Mucosa of descending colon (tissue), 3 donors: ENCODE data around the gene CSGALNACT2. TPM values are rescaled to one million over a fixed set of nuclear protein-coding genes. Genes with fewer than 3 reads are reported as not detected.

ENCODE experiments used
- ATAC-seq: fragments of 200-7000 bp; cut with Tn5 transposase; one replicate; pipeline ENCODE4 v1.9.1; 2020; ENCODE audit warnings: mild to moderate bottlenecking, moderate library complexity
- DNase-seq, 3 donors: peaks; one replicate each; pipeline ENCODE4 v3.0.0-alpha.2; 2020
- H3K36me3 ChIP-seq: fragments of 200-600 bp; one replicate; pipeline ENCODE4 v1.8.0; 2021; ENCODE audit warnings: low read depth, mild to moderate bottlenecking
- H3K4me1 ChIP-seq: fragments of 200-600 bp; one replicate; pipeline ENCODE4 v1.8.0; 2021; ENCODE audit warnings: low read depth, mild to moderate bottlenecking
- H3K4me3 ChIP-seq: fragments of 200-600 bp; one replicate; pipeline ENCODE4 v1.8.0; 2021; ENCODE audit warnings: mild to moderate bottlenecking
- H3K9me3 ChIP-seq: fragments of 200-600 bp; one replicate; pipeline ENCODE4 v1.8.0; 2021; ENCODE audit warnings: mild to moderate bottlenecking
- intact Hi-C, 2 donors: fragments of 100-400 bp; cut with DNase I in 1 of 2; cut with micrococcal nuclease in 1 of 2; formaldehyde crosslinking; loops; one replicate each; pipeline versions ENCODE4 v1.11.0 to v1.11.1; 2022; cut with DNase I, micrococcal nuclease
- total RNA-seq, 3 donors: library from RNA; stranded (reverse); fragmentation: NEBNext Ultra II Directional in 2 of 3; extraction: Animal tissue kit (Norgen Biotek cat#: 25700) in 2 of 3; gene quantifications; one replicate each; pipeline versions ENCODE4 v1.2.1 to v1.2.4, GENCODE V29; 2021 to 2023
- TF ChIP-seq, protein P1 (sequence below): fragments of 200-600 bp; IDR thresholded peaks from one replicate; pipeline ENCODE4 v1.8.0; 2022; ENCODE audit warnings: antibody characterized with exemption, mild to moderate bottlenecking
- donor health status: DM: no; HTN: no; CAD: no; lungs with moderate emphysema.
- donor health status: DM: no; HTN: no; CAD: no.
- donor health status: DM: no; HTN: yes; CAD: no.

The CSGALNACT2 gene
- total RNA-seq, 3 donors from 2014 or later, result 3.9 to 20.1 (median 7.4) TPM

- no peak for ATAC-seq
- intact Hi-C loops, result no loop called here
- H3K36me3 ChIP-seq, result no peaks in the 10 kb centered on the region
- H3K4me3 ChIP-seq, result no peak overlapping the region
- H3K4me1 ChIP-seq, result no peaks in the 10 kb centered on the region
- no peaks in the 10 kb centered on the region for H3K9me3 ChIP-seq
- TF ChIP-seq, protein P1, sequence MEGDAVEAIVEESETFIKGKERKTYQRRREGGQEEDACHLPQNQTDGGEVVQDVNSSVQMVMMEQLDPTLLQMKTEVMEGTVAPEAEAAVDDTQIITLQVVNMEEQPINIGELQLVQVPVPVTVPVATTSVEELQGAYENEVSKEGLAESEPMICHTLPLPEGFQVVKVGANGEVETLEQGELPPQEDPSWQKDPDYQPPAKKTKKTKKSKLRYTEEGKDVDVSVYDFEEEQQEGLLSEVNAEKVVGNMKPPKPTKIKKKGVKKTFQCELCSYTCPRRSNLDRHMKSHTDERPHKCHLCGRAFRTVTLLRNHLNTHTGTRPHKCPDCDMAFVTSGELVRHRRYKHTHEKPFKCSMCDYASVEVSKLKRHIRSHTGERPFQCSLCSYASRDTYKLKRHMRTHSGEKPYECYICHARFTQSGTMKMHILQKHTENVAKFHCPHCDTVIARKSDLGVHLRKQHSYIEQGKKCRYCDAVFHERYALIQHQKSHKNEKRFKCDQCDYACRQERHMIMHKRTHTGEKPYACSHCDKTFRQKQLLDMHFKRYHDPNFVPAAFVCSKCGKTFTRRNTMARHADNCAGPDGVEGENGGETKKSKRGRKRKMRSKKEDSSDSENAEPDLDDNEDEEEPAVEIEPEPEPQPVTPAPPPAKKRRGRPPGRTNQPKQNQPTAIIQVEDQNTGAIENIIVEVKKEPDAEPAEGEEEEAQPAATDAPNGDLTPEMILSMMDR, result no peak
- no peak for DNase-seq
Measured at GRCh38 chr10:43188702-43189101, 50.5 kb downstream of the CSGALNACT2 start.

- Histone ChIP-seq H3K36me3 (no peaks in the 10 kb centered on the region), H3K4me3 (no peak overlapping the region), H3K9me3 (no peaks in the 10 kb centered on the region), H3K4me1 (no peaks in the 10 kb centered on the region)
- ATAC-seq, result no peak
- no peak for DNase-seq
- TF ChIP-seq, protein P1, result no peak
- intact Hi-C loops, result no loop called here
Measured at GRCh38 chr10:43190289-43190688, 52.0 kb downstream of the CSGALNACT2 start.

DNA sequence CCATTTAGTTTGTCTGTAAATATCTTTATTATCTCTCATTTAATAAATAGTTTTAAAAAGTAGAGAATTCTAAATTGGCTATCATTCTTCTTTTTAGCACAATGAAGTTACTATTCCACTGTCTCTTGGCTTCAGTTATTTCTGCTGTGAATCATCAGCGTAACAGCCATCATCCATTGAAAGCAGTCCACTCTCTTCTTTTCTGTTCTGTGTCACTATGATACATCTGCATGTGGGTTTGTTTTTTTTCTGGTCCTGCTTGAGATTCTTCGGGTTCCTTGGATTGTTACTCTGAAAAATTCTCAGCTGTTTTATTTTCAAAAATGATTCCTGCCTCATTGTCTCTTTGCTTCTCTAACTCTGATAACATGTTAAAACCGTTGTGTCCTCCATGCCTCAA lies 52.5 kb downstream of the CSGALNACT2 start:
- intact Hi-C loops, result no loop called here
- no peaks in the 10 kb centered on the region for H3K9me3 ChIP-seq
- H3K36me3 ChIP-seq, result no peaks in the 10 kb centered on the region
- no peak overlapping the region for H3K4me3 ChIP-seq
- no peaks in the 10 kb centered on the region for H3K4me1 ChIP-seq
- no peak for DNase-seq
- ATAC-seq, result no peak
- TF ChIP-seq, protein P1, result no peak

GRCh38 chr10:43192884-43193283 lies 54.6 kb downstream of the CSGALNACT2 start:
- ATAC-seq (no peak), DNase-seq (no peak)
- Histone ChIP-seq H3K4me1 (no peaks in the 10 kb centered on the region), H3K9me3 (no peaks in the 10 kb centered on the region), H3K36me3 (no peaks in the 10 kb centered on the region), H3K4me3 (no peak overlapping the region)
- intact Hi-C loops, result no loop called here
- TF ChIP-seq, protein P1, result no peak

- Histone ChIP-seq H3K4me1 (no peaks in the 10 kb centered on the region), H3K4me3 (no peak overlapping the region), H3K36me3 (no peaks in the 10 kb centered on the region), H3K9me3 (no peaks in the 10 kb centered on the region)
- DNase-seq (peak in 1 of 3 donors; percentile 44), ATAC-seq (no peak)
- intact Hi-C loops, result no loop called here
- TF ChIP-seq, protein P1, result no peak
Measured at GRCh38 chr10:43193496-43194080, 55.3 kb downstream of the CSGALNACT2 start.

GRCh38 chr10:43194266-43194665 lies 56.0 kb downstream of the CSGALNACT2 start:
- DNase-seq, result no peak
- Histone ChIP-seq H3K36me3 (no peaks in the 10 kb centered on the region), H3K9me3 (no peaks in the 10 kb centered on the region), H3K4me3 (no peak overlapping the region), H3K4me1 (no peaks in the 10 kb centered on the region)
- no peak for ATAC-seq
- TF ChIP-seq, protein P1, result no peak
- intact Hi-C loops, result no loop called here
